GM12865 (cell line): ENCODE results near the gene RIT2.

Experiments
- DNase-seq: peaks from one replicate; pipeline ENCODE4 v3.0.0; 2010; ENCODE audit warnings: low read depth
- H3K4me3 ChIP-seq: 2 replicates; pipeline ENCODE4 v1.5.1; 2011; ENCODE audit warnings: mild to moderate bottlenecking, low read depth, low read length, control low read depth
- CTCF ChIP-seq: IDR thresholded peaks from 2 replicates; pipeline ENCODE4 v1.5.1; 2011; ENCODE audit warnings: low read length, control low read depth, low read depth, inconsistent platforms; ENCODE audit not compliant: insufficient read depth; ENCODE audit errors: missing control alignments

RIT2 gene

GRCh38 chr18:42969366-42969765, 146.1 kb downstream of the RIT2 start:
- no peak for TF ChIP-seq CTCF
- no peak overlapping the region for H3K4me3 ChIP-seq
- no peak for DNase-seq

- TF ChIP-seq CTCF: no peak
Measured at GRCh38 chr18:42961298-42961697, 154.2 kb downstream of the RIT2 start.

GRCh38 chr18:42959528-42959927, 156.0 kb downstream of the RIT2 start:
- no peak overlapping the region for H3K4me3 ChIP-seq
- TF ChIP-seq CTCF: no peak
- no peak for DNase-seq

More at GRCh38 chr18:42961298-42961697, 154.2 kb downstream of the RIT2 start:
- no peak overlapping the region for H3K4me3 ChIP-seq
- DNase-seq: no peak

- TF ChIP-seq CTCF: no peak
- DNase-seq: no peak
- no peak overlapping the region for H3K4me3 ChIP-seq
Measured at GRCh38 chr18:42958353-42958752, 157.1 kb downstream of the RIT2 start.

GRCh38 chr18:42956287-42956686, 159.2 kb downstream of the RIT2 start:
- no peak for TF ChIP-seq CTCF
- H3K4me3 ChIP-seq: no peak overlapping the region
- no peak for DNase-seq

GRCh38 chr18:42954887-42955286, 160.6 kb downstream of the RIT2 start:
- no peak for DNase-seq
- no peak for TF ChIP-seq CTCF
- no peak overlapping the region for H3K4me3 ChIP-seq

GRCh38 chr18:42953306-42953705, 162.2 kb downstream of the RIT2 start:
- no peak overlapping the region for H3K4me3 ChIP-seq
- DNase-seq: no peak
- no peak for TF ChIP-seq CTCF
